Right lobe of liver (tissue), 4 donors: ENCODE results near the gene BCOR.

Experiments
- CTCF ChIP-seq, 4 donors: fragments of 200-600 bp in 3 of 4; fragments of 450-650 bp in 1 of 4; IDR thresholded peaks; one replicate each; pipeline versions ENCODE4 v1.5.1 to v1.8.0; 2016 to 2022; ENCODE audit warnings: antibody characterized with exemption in 4 of 4, mild to moderate bottlenecking in 2 of 4
- POLR2A ChIP-seq: fragments of 450-650 bp; IDR thresholded peaks from one replicate; pipeline ENCODE4 v1.6.1; 2017; ENCODE audit warnings: antibody characterized with exemption, mild to moderate bottlenecking
- donor health status: DM: no; HTN: no; CAD: no.
- donor health status: DM: no; HTN: no; CAD: no.
- donor health status: DM: no; HTN: yes; CAD: no.

DNA sequence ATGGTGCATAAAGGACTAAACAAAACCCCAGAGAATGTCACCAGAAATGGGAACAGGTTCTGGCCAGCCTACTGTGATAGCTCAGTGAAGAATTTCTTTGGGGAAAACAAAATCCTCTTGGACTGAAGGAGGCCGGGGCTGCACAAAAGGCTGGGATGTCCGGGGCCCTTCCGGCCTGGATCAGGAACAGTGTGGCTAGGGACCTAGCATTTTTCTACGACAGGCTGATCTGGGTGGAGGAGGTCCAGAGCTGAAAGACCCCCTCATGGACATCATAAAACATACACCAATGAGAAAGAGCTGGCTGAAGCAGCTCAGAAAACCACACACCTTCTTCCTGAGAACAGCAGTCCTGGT, 94.7 kb downstream of the BCOR start:
- TF ChIP-seq POLR2A: no peak
- no peak for TF ChIP-seq CTCF (IDR thresholded peaks at IDR 0.05)
